Spleen (tissue), 7 donors: ENCODE measurements around the gene CEP131.

Source experiments
- POLR2A ChIP-seq, 3 donors: fragments of 450-650 bp; IDR thresholded peaks; one replicate each; pipeline ENCODE4 v1.5.1; 2017; ENCODE audit warnings: antibody characterized with exemption in 3 of 3, mild to moderate bottlenecking in 1 of 3
- TF ChIP-seq, protein P1 (sequence below), 11 experiments: fragments of 200-600 bp in 7 of 11; fragments of 450-650 bp in 4 of 11; sonication (generic) in 4 of 11; IDR thresholded peaks in 8 of 11; conservative IDR thresholded peaks in 3 of 11; 1 replicate in 7 of 11; 2 replicates in 4 of 11; pipeline versions ENCODE4 v1.4.0 to v1.8.0; 2016 to 2021; ENCODE audit warnings: antibody characterized with exemption in 11 of 11, inconsistent platforms in 4 of 11, mild to moderate bottlenecking in 1 of 11
- donor health status: DM: no; HTN: no; CAD: no; lungs with moderate emphysema.
- donor health status: DM: no; HTN: no; CAD: no.
- donor health status: DM: no; HTN: no; CAD: no.

DNA sequence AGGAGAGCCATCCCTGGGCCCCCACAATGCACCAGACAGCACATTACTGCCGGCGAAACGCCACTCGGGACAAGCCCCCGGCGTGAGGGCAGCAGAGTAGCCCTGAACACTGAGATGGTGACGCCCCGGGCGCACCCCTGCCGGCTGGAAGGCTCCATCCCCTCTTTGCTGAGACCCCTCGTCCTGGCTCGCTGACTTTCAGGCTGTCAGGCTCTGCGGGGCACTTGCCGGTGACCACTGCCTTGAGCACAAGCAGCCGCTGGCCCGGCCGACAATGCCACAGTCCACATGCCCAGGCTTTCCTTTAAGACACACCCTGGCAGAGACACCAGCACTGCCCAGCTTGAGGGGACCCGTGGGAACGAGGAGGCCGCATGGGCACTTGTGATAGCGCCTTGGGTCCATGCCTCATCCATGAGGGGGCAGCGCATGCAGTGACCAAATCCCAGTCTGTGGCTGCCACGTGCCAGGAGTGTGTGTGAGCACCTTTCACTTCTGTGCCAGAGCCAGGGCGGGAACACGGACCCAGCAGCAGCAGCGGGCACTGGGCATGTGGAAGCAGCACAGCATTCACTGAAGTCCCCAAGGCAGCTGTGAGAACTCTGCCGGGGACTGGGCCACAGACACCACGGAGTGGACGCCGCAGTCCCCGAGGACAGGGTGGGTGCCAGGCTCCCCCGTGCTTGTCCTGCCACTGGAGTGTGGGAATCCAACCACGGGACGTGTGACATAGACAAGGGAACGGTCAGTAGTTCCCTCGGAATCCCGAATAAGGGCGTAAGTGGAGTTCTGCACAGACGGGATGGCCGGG is 40.8 kb upstream of the CEP131 start:
- TF ChIP-seq, protein P1, sequence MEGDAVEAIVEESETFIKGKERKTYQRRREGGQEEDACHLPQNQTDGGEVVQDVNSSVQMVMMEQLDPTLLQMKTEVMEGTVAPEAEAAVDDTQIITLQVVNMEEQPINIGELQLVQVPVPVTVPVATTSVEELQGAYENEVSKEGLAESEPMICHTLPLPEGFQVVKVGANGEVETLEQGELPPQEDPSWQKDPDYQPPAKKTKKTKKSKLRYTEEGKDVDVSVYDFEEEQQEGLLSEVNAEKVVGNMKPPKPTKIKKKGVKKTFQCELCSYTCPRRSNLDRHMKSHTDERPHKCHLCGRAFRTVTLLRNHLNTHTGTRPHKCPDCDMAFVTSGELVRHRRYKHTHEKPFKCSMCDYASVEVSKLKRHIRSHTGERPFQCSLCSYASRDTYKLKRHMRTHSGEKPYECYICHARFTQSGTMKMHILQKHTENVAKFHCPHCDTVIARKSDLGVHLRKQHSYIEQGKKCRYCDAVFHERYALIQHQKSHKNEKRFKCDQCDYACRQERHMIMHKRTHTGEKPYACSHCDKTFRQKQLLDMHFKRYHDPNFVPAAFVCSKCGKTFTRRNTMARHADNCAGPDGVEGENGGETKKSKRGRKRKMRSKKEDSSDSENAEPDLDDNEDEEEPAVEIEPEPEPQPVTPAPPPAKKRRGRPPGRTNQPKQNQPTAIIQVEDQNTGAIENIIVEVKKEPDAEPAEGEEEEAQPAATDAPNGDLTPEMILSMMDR (IDR thresholded peaks at IDR 0.05 in 8 of 11, conservative IDR thresholded peaks at IDR 0.05 in 3 of 11) = no peak
- TF ChIP-seq POLR2A (IDR thresholded peaks at IDR 0.05) = no peak
